ENCODE results near the gene CUL1.

CUL1 gene

GRCh38 chr7:148804343-148805235, 105.9 kb downstream of the CUL1 start:
- DNase-seq (ENCODE audit: low spot score) = no peak

GRCh38 chr7:148806187-148806586, 107.5 kb downstream of the CUL1 start:
- no peak for DNase-seq (ENCODE audit: low spot score)

- DNase-seq (ENCODE audit: low spot score) = no peak
Measured at GRCh38 chr7:148807436-148807835, 108.7 kb downstream of the CUL1 start.

- DNase-seq (ENCODE audit: low spot score) = no peak
Measured at GRCh38 chr7:148809856-148810255, 111.2 kb downstream of the CUL1 start.

GRCh38 chr7:148811892-148812291, 113.2 kb downstream of the CUL1 start:
- DNase-seq (ENCODE audit: low spot score) = no peak

- DNase-seq (ENCODE audit: low spot score) = no peak
Measured at GRCh38 chr7:148813890-148814289, 115.2 kb downstream of the CUL1 start.

- DNase-seq (ENCODE audit: low spot score) = no peak
Measured at GRCh38 chr7:148814922-148815559, 116.3 kb downstream of the CUL1 start.

- DNase-seq (ENCODE audit: low spot score) = no peak
Measured at GRCh38 chr7:148815612-148816011, 116.9 kb downstream of the CUL1 start.

- DNase-seq (ENCODE audit: low spot score) = peak; percentile 48
Measured at GRCh38 chr7:148819697-148820360, 121.1 kb downstream of the CUL1 start.

GRCh38 chr7:148821422-148821821, 122.7 kb downstream of the CUL1 start:
- no peak for DNase-seq (ENCODE audit: low spot score)

- no peak for DNase-seq (ENCODE audit: low spot score)
Measured at GRCh38 chr7:148824864-148825263, 126.2 kb downstream of the CUL1 start.

GRCh38 chr7:148825338-148825737, 126.6 kb downstream of the CUL1 start:
- no peak for DNase-seq (ENCODE audit: low spot score)

GRCh38 chr7:148828965-148829364, 130.3 kb downstream of the CUL1 start:
- no peak for DNase-seq (ENCODE audit: low spot score)

- no peak for DNase-seq (ENCODE audit: low spot score)
Measured at GRCh38 chr7:148830897-148831692, 132.4 kb downstream of the CUL1 start.

GRCh38 chr7:148831782-148832181, 133.1 kb downstream of the CUL1 start:
- DNase-seq (ENCODE audit: low spot score) = no peak

GRCh38 chr7:148834605-148835004, 135.9 kb downstream of the CUL1 start:
- no peak for DNase-seq (ENCODE audit: low spot score)

- DNase-seq (ENCODE audit: low spot score) = no peak
Measured at GRCh38 chr7:148835854-148836253, 137.2 kb downstream of the CUL1 start.

- DNase-seq (ENCODE audit: low spot score) = no peak
Measured at GRCh38 chr7:148838905-148839304, 140.2 kb downstream of the CUL1 start.

GRCh38 chr7:148847815-148848734, 149.4 kb downstream of the CUL1 start:
- no peak for DNase-seq (ENCODE audit: low spot score)

GRCh38 chr7:148849393-148850098, 150.8 kb downstream of the CUL1 start:
- no peak for DNase-seq (ENCODE audit: low spot score)

All from AG08395 (cell line).